GM21717 (cell line): Measurements from ENCODE around the gene LDB3.

Experiments
- ATAC-seq: cut with Tn5 transposase; IDR thresholded peaks from one replicate; pipeline ENCODE4 v1.9.1; 2021; ENCODE audit warnings: mild to moderate bottlenecking, moderate library complexity; ENCODE audit not compliant: unreplicated experiment

Gene LDB3

DNA sequence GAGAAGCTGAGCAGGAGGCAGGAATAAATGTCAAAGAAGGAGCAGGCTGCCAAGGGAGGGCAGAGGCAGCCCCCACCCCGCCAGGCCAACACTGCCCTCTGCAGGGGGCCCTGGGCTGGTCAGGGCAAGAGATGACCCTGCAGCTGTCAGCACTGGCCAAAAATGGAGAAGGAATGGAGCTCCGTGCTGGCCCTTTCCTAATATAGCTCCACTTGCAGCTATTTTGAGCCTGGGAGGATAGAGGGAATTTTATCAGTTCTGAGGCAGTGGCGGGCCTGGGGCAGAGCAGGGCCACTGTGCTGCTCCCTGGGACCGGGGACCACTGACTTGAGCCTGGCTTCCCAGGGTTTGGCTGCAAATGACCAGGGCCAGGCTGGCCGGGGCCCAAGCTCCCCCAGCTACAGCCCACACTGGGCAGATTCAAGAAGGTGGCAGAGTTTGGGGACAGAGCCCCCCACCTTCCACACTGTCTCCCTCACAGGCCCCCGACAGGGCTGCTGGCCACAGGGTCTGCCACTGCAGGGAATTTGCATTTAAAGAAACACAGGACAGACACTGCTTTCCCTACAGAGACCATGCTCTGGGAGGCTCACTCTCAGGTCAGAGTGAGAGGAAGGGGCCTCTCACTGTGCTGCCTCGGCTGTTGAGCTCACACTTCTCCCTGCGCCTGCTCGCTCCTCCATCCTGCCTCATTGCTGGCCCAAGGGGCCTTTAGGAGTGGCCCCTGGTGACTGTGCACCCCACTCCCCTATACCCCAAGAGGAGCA is 16.2 kb downstream of the LDB3 start:
- ATAC-seq = no peak

GRCh38 chr10:86685416-86685815 is 17.1 kb downstream of the LDB3 start:
- ATAC-seq = no peak

- no peak for ATAC-seq
These were observed 17.8 kb downstream of the LDB3 start for GRCh38 chr10:86685893-86686632.

DNA sequence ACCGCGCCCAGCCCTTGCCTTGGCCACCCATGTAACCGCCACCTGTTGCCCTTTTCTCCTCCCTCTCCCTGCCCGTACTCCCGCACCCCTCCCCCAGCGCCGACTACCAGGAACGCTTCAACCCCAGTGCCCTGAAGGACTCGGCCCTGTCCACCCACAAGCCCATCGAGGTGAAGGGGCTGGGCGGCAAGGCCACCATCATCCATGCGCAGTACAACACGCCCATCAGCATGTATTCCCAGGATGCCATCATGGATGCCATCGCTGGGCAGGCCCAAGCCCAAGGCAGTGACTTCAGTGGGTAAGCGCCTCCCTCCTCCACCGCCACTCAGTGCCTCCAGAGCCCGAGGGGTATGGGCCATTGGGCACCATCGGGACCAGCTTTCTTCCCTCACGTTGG is 18.7 kb downstream of the LDB3 start:
- no peak for ATAC-seq

- no peak for ATAC-seq
These were observed 19.4 kb downstream of the LDB3 start for GRCh38 chr10:86687750-86688149.

GRCh38 chr10:86688398-86688921 is 20.1 kb downstream of the LDB3 start:
- no peak for ATAC-seq

DNA sequence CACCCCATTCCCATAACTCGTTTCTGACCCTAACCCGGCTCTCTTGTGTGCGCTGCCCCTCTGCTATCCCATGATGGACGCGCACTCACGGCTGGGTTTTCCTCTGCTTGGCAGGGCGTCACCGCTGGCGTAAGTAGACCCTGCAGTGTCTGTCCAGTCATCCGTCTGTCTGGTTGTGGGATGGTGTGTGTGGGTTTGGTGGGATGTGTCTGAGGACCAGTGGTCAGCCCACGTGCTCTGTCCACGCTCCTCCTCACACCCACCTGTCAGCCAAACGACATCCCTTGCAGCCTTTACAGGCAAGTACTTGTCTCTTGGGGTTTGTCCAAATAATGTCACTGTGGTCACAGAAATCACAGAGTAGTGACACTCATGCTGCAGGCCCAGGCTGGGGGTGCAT is 20.8 kb downstream of the LDB3 start:
- ATAC-seq = no peak

DNA sequence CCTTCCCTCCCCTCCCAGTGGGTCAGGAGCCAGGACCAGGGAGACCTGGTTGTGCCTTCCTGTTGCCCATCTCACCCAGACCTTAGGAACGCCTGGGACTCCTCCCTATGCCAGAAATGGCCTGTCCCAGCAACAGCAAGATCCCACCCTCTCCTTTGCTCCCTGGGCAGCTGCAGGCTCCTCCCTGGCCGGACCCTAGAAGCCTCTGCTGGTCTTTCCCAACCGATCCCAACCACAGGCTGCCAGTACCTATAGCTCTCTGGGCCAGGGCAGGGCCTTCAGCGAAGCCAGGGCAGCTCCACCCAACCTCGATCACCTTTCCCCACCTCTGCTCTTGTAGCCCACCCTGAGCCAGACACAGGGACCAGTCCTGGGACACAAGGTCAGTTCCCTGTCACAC is 21.9 kb downstream of the LDB3 start:
- ATAC-seq = no peak

GRCh38 chr10:86690657-86691084 is 22.4 kb downstream of the LDB3 start:
- no peak for ATAC-seq

- ATAC-seq = no peak
These were observed 23.2 kb downstream of the LDB3 start for GRCh38 chr10:86691333-86692022.

GRCh38 chr10:86692023-86692514 is 23.8 kb downstream of the LDB3 start:
- ATAC-seq = no peak

DNA sequence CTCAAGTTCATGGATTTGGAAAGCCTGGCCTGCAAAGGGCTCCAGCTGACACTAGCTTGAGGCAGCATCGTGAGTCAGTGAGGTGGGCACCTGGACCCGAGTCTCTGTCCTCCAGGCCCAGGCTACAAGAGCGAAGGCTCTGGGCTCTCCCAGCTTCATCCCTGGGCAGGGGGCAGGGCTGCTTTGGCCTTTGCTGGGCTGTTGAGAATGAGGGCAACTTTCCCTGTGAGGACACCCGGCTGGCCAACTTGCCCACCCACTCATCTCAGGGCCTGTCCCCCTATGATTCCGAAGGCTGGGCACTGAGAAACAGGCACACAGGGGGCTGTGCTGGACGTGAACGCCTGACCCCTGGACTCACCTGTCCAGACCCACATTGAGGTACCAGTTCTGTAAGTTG is 24.4 kb downstream of the LDB3 start:
- no peak for ATAC-seq

GRCh38 chr10:86693275-86693674 is 25.0 kb downstream of the LDB3 start:
- no peak for ATAC-seq

- no peak for ATAC-seq
These were observed 25.5 kb downstream of the LDB3 start for GRCh38 chr10:86693721-86694369.

GRCh38 chr10:86698207-86698940 is 30.1 kb downstream of the LDB3 start:
- ATAC-seq = no peak

DNA sequence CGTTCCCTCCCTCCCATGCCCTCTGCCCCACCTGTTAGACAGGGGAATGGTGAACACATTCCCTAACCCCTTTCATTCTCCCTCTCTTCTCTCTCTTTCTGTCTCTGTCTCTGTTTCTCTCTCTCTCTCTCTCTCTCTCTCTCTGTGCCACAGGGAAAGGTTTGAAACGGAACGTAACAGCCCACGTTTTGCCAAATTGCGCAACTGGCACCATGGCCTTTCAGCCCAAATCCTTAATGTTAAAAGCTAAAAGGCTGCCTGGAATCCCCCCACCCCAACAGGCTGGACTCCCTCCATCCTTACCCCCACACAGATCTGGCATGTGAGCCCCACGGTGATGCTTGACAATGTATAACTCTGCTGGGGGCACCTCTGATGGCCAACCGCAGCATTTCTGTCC is 30.8 kb downstream of the LDB3 start:
- no peak for ATAC-seq

DNA sequence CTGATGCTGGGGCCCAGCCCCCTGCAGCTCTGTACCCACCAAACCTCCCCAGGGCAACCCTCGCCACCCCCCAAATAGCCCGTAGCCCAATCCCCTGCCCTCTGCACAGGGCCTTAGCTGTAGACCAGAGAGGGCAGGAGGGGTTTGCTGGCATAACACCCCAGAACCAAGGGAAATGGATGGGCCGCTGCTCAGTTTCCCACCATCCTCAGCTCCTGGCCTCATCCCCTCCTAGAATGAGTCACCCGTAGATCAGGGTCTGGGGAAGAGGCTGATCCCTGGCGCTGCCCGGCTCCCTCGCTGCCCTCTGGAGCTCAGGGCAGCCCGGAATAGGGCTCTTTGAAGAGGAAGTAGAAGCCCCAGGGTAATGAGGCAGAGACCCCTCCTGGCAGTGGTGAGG is 31.2 kb downstream of the LDB3 start:
- ATAC-seq = no peak

DNA sequence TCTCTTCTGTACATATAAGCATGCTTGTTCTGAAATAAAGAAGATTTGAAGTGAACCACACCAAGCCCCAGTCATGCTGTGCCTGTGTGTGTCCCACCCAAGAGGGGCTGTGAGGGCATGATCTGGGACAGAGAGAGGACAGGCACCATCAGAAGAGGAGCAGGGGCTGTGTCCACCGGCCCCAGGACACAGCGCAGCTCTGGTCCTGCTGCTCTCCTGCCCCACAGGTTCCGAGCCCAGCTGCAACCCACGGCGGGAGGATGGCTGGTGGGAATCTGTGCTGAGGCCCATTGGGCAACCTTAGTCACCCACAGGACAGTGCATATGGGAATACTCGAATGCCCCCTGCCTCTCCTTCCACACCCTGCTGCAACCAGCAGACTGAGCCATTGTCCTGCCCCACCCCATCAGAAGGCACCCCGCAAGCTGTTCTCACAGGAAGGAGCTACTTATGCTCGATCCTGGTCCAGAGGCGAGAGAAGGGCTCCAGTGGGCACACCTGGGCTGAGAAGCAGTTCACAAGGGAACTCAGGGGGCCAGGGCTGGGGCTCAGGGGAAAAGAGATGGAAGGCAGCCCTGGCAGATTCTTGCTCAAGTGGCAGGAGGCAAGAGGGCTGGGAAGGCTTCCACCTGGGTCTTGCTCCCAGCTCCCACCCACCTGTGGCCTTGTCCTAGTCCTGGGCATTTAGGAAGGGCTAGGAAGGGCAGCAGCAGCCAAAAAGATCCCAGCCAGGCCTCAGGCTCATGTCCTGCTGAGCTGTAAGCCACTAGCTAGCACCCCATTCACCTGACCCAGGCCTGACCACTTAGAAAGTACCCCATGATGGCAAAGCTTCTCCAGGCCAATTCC is 31.9 kb downstream of the LDB3 start:
- ATAC-seq = no peak

GRCh38 chr10:86700851-86701617 is 32.7 kb downstream of the LDB3 start:
- no peak for ATAC-seq
